ENCODE results near the gene BMP8B.

The BMP8B gene

GRCh38 chr1:39717809-39718208 is 70.9 kb downstream of the BMP8B start:
- DNase-seq: no peak

DNA sequence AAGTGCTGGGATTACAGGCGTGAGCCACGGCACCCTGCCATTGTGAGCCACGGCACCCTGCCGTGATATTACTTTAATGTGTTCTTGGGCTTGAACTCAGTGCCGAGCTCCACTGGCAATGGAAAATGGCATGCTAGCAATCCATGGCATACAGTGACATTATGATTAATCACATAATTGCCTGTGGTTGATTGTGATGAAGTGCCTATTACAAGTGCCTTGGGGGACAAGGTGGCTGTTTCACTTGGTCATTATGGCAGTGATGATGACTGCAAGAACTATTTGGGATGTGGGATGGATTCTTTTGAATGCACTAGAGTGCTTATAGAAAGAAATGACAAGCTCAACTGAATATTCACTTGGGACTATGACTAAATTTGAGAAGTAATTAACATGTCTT is 75.1 kb downstream of the BMP8B start:
- no peak for DNase-seq

DNA sequence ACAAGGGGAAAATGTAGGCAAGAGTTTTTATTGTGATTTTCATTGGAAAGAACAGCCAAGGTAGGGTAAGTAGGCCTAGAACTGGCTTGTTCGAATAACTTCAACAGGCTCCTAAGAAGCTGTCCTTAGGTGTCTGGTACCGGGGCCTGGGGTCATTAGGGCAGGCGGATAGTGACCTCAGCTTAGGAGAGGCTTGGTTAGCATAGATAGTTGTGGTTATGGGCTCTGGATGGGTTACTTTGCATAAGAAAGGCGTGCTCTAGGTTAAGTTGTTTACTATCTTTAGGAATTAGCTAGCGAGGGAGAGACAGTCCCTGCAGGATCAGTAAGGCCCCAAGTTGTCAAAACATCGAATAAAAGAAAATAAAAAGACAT is 76.7 kb downstream of the BMP8B start:
- no peak for DNase-seq

DNA sequence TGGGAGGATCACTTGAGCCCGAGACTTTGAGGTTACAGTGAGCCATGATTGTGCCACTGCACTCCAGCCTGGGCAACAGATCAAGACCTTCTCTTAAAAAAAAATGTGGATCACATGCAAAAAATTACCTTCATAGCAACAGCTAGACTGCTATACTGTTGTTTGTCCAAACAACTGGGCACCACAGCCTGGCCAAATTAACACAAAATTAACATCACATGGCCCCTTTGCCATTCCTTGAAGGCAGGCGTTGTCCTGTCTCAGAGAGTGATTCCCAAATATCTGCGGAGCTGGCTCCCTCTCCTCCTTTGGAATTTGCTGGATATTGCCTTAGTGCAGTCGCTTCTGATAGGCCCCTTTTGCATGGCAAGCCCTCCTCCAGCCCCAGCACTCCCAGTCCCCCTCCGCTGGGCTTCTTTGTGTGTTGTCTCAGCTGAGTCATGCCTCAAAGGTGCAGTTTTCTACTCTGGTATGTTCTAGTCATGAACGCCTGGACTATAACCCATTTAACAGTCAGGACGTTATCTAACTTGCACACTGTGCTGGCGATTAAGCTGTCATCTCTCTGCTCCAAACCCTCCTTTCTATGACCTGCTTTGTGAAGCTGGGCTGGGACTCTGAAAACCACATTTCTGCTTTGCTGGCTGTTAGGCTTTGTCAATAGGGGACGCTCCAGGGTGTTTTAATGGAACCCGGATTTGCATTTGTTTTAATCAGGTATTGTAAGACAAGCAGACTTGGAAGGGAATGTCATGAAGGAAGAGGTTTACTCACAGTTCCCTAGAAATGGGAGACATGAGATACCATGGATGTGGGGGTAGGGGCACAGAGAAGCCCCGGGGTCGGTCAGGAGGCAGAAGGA is 77.3 kb downstream of the BMP8B start:
- no peak for DNase-seq

- no peak for DNase-seq
These were observed 81.2 kb downstream of the BMP8B start for GRCh38 chr1:39707506-39707905.

All from NCI-H446 (cell line).